Right cardiac atrium (tissue), 5 donors: ENCODE results near the gene DMRT3. TPM values are rescaled to one million over a fixed set of nuclear protein-coding genes. Genes with fewer than 3 reads are reported as not detected.

Experiments
- ATAC-seq, 2 donors: fragments of 200-7000 bp; cut with Tn5 transposase; one replicate each; pipeline versions ENCODE4 v1.8.0 to v1.9.1; 2020; ENCODE audit warnings: moderate library complexity in 2 of 2, mild to moderate bottlenecking in 1 of 2
- DNase-seq, 3 donors: peaks; one replicate each; pipeline ENCODE4 v3.0.0-alpha.2; 2020
- H3K27ac ChIP-seq: one replicate; pipeline ENCODE4 v1.5.1; 2013; ENCODE audit warnings: mild to moderate bottlenecking, low read length, control low read depth, moderate library complexity
- H3K27me3 ChIP-seq: one replicate; pipeline ENCODE4 v1.6.1; 2013; ENCODE audit not compliant: control insufficient read depth, insufficient read depth
- H3K4me1 ChIP-seq: one replicate; pipeline ENCODE4 v1.6.1; 2013; ENCODE audit warnings: low read length; ENCODE audit not compliant: control insufficient read depth, insufficient read depth
- H3K4me3 ChIP-seq: one replicate; pipeline ENCODE4 v1.5.1; 2013; ENCODE audit warnings: low read length, control low read depth
- H3K9me3 ChIP-seq: one replicate; pipeline ENCODE4 v1.6.1; 2013; ENCODE audit warnings: low read length; ENCODE audit not compliant: control insufficient read depth
- WGBS: extraction: QIAGEN DNeasy Blood & Tissue Kit; methylation state at CpG from one replicate; pipeline ENCODE4 v1.1.7; 2013; 5-methylcytosine and 5-hydroxymethylcytosine counted together
- intact Hi-C, 4 donors: fragments of 100-400 bp; cut with DNase I; formaldehyde crosslinking; loops; one replicate each; pipeline versions ENCODE4 v1.11.0 to v1.14.0; 2022 to 2023
- polyA plus RNA-seq: library from polyadenylated mRNA; stranded (reverse); fragments of 200-250 nt; gene quantifications from one replicate; pipeline ENCODE4 v1.2.3, GENCODE V29; 2013
- total RNA-seq, 4 donors: library from RNA; stranded (reverse); fragmentation: NEBNext Ultra II Directional; extraction: Animal tissue kit (Norgen Biotek cat#: 25700); gene quantifications; one replicate each; pipeline ENCODE4 v1.2.1, GENCODE V29; 2021
- donor health status: healthy with polysubstance abuse.
- donor health status: DM: no; HTN: yes; CAD: no.
- donor health status: DM: no; HTN: no; CAD: no.
- donor health status: DM: no; HTN: yes; CAD: no; lungs with severe emphysema.
- donor health status: DM: yes; HTN: yes; CAD: no.

The DMRT3 gene
- total and polyA plus RNA-seq, 5 donors = not detected

DNA sequence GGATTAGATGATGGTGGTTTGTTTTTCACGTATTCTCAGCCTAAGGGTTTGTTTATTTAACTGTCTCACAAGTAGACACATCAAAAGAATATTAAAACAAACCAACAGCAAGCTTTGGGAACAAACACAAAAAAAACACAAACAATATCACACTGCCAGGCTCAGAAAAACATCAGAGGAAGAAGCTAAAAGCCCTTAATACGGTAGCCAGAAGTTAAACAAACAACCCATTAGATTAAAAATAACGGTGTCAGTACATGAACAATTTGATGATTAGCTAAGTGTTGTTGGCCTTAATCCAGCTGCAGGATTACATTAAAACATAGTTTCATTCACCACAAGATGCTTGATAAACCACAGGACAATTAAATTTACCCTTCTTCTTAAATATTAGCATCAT, 57.8 kb downstream of the DMRT3 start:
- H3K4me1 ChIP-seq = no peaks in the 10 kb centered on the region
- DNase-seq = no peak
- H3K27me3 ChIP-seq = peaks cover 8% of the 10 kb centered on the region
- no peaks in the 10 kb centered on the region for H3K9me3 ChIP-seq
- H3K27ac ChIP-seq = no peak overlapping the region
- no peak for ATAC-seq
- no peak overlapping the region for H3K4me3 ChIP-seq
- intact Hi-C loops = no loop called here
- 22% methylated on average over 3 of the region's 3 CpGs for WGBS

DNA sequence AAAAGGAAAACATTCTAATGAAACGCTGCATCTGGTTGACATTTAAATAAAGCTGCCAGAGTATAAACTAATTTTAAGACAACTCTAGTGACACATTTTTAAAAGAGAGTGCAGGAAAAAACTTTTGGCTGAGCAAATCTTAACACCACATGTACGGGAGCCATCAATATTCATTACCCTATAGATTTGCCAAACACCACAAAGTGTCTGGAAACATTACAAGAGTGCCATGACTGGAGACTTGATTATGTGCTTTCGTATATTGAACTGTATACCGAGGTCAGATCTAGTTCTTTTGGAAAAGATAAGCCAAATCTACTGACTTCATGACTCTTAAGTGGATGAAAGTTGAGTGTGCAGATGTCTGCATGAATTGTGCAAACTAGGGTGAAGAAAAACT, 63.1 kb downstream of the DMRT3 start:
- 59% methylated on average over 4 of the region's 4 CpGs for WGBS
- Histone ChIP-seq H3K4me3 (no peak overlapping the region), H3K9me3 (no peaks in the 10 kb centered on the region), H3K4me1 (no peaks in the 10 kb centered on the region), H3K27me3 (no peaks in the 10 kb centered on the region), H3K27ac (no peak overlapping the region)
- ATAC-seq (no peak), DNase-seq (no peak)
- intact Hi-C loops = no loop called here

Other genes starting within 250 kb of the DMRT3 start
- gene DMRT1, start 135.0 kb upstream of the DMRT3 start, total RNA-seq = not detected
- not detected for gene DMRT1, start 135.0 kb upstream of the DMRT3 start, polyA plus RNA-seq
- not detected for gene DMRT2, start 73.7 kb downstream of the DMRT3 start, total RNA-seq
- gene DMRT2, start 73.7 kb downstream of the DMRT3 start, polyA plus RNA-seq = 0.09 TPM